K562 (cell line): ENCODE data around the gene CD99L2. TPM values are rescaled to one million over a fixed set of nuclear protein-coding genes. Genes with fewer than 3 reads are reported as not detected.

ENCODE experiments used
- polyA plus RNA-seq, 8 experiments: library from polyadenylated mRNA; depleted of rRNA in 4 of 8; stranded (reverse) in 5 of 8; unstranded in 3 of 8; fragments of >200 nt; fragmentation: Nextera tagmentation in 2 of 8; fragmentation: Illumina TruSeq in 1 of 8; extraction: Ambion mirVana in 2 of 8; extraction: Trizol in 1 of 8; gene quantifications; 2 replicates each; pipeline versions ENCODE4 v1.2.1 to v1.2.3, GENCODE V29; 2011 to 2014; ENCODE audit warnings: inconsistent platforms in 1 of 8, missing spikeins in 1 of 8
- total RNA-seq, 7 experiments: library from RNA; depleted of rRNA in 6 of 7; stranded (reverse); fragments of >200 nt in 6 of 7; fragmentation: Illumina TruSeq in 2 of 7; extraction: Trizol in 2 of 7; gene quantifications; 2 replicates each; pipeline versions ENCODE4 v1.2.1 to v1.2.3, GENCODE V29; 2011 to 2021; ENCODE audit warnings: low replicate concordance in 1 of 7

Gene CD99L2
- total and polyA plus RNA-seq, 9 of the 15 experiments (the other 6 are each of a cell fraction or from before 2014, with no cell fraction given), result 0.76 to 19.0 (median 11.9) TPM

Other genes starting within 250 kb of the CD99L2 start
- 14.1 and 16.7 TPM in 2 replicates for gene MTMR1, start 205.3 kb downstream of the CD99L2 start, total RNA-seq (2014; rRNA removed)
- 18.1 and 25.2 TPM in 2 replicates for gene MTMR1, start 205.3 kb downstream of the CD99L2 start, total RNA-seq (2014; rRNA removed; fragmentation: Illumina TruSeq; extraction: Trizol)
- 22.5 and 25.7 TPM in 2 replicates for gene MTMR1, start 205.3 kb downstream of the CD99L2 start, total RNA-seq (2015; rRNA removed; fragmentation: Illumina TruSeq; extraction: Trizol)
- gene MTMR1, start 205.3 kb downstream of the CD99L2 start, total RNA-seq (2021), result 24.2 and 24.9 TPM in 2 replicates
- 19.5 and 35.4 TPM in 2 replicates for gene MTMR1, start 205.3 kb downstream of the CD99L2 start, polyA plus RNA-seq (2011; rRNA removed)
- 22.6 and 25.8 TPM in 2 replicates for gene MTMR1, start 205.3 kb downstream of the CD99L2 start, polyA plus RNA-seq (2014; fragmentation: Illumina TruSeq; extraction: Trizol)
- 1 to 10 TPM in 1 of 2 experiments, under 1 TPM in 1; 0.96 to 1.0 TPM for gene MTMR1, start 205.3 kb downstream of the CD99L2 start, polyA plus RNA-seq (2014; fragmentation: Nextera tagmentation; extraction: Ambion mirVana)
- gene MTMR1, start 205.3 kb downstream of the CD99L2 start, polyA plus RNA-seq (2014; rRNA removed), result 22.4 and 22.7 TPM in 2 replicates
- gene HMGB3, start 84.7 kb upstream of the CD99L2 start, total RNA-seq (2014; rRNA removed), result 63.0 and 64.5 TPM in 2 replicates
- gene HMGB3, start 84.7 kb upstream of the CD99L2 start, total RNA-seq (2014; rRNA removed; fragmentation: Illumina TruSeq; extraction: Trizol), result 117 and 155 TPM in 2 replicates
- gene HMGB3, start 84.7 kb upstream of the CD99L2 start, total RNA-seq (2015; rRNA removed; fragmentation: Illumina TruSeq; extraction: Trizol), result 86.9 and 89.8 TPM in 2 replicates
- gene HMGB3, start 84.7 kb upstream of the CD99L2 start, total RNA-seq (2021), result 61.4 and 71.7 TPM in 2 replicates
- 21.6 and 36.7 TPM in 2 replicates for gene HMGB3, start 84.7 kb upstream of the CD99L2 start, polyA plus RNA-seq (2011; rRNA removed)
- gene HMGB3, start 84.7 kb upstream of the CD99L2 start, polyA plus RNA-seq (2014; fragmentation: Illumina TruSeq; extraction: Trizol), result 168 and 175 TPM in 2 replicates
- 100 to 1,000 TPM; 134 to 138 TPM for gene HMGB3, start 84.7 kb upstream of the CD99L2 start, polyA plus RNA-seq (2014; fragmentation: Nextera tagmentation; extraction: Ambion mirVana)
- 90.5 and 118 TPM in 2 replicates for gene HMGB3, start 84.7 kb upstream of the CD99L2 start, polyA plus RNA-seq (2014; rRNA removed)